CD4-positive, alpha-beta T cell (primary cell): ENCODE results near the gene DYSF. TPM values are rescaled to one million over a fixed set of nuclear protein-coding genes. Genes with fewer than 3 reads are reported as not detected.

Experiments
- ATAC-seq: fragments of 200-7000 bp; cut with Tn5 transposase; one replicate; pipeline ENCODE4 v1.10.0; 2022; ENCODE audit warnings: mild to moderate bottlenecking; ENCODE audit not compliant: poor library complexity
- CTCF ChIA-PET: fragments of 350-600 bp; sonication (Branson Sonifier 250); formaldehyde crosslinking; loops from one replicate; lab custom pipeline; 2021; ENCODE audit warnings: antibody characterized with exemption, inconsistent platforms; lab: Charles Lee
- POLR2A ChIA-PET: fragments of 350-600 bp; sonication (Branson Sonifier 250); formaldehyde crosslinking; loops from one replicate; lab custom pipeline; 2021; ENCODE audit warnings: antibody characterized with exemption, inconsistent platforms; lab: Charles Lee
- DNase-seq, 14 experiments: peaks; one replicate each; pipeline ENCODE4 v3.0.0-alpha.2; 2013 to 2020; ENCODE audit warnings: mixed read lengths in 2 of 14
- H3K27ac ChIP-seq, 2 donors: one replicate each; pipeline versions ENCODE4 v1.5.1 to v1.7.0; 2013; ENCODE audit warnings: low read length in 2 of 2, low read depth in 1 of 2, mild to moderate bottlenecking in 1 of 2
- H3K27me3 ChIP-seq, 2 experiments: 1 replicate in 1 of 2; 2 replicates in 1 of 2; pipeline versions ENCODE4 v1.6.1 to v1.7.0; 2013; ENCODE audit warnings: low read length in 2 of 2, control low read depth in 1 of 2, mild to moderate bottlenecking in 1 of 2, moderate library complexity in 1 of 2; ENCODE audit not compliant: insufficient read depth in 2 of 2, control insufficient read depth in 1 of 2
- H3K36me3 ChIP-seq: one replicate; pipeline ENCODE4 v1.6.1; 2013; ENCODE audit warnings: low read length, control low read depth; ENCODE audit not compliant: insufficient read depth
- H3K4me1 ChIP-seq: one replicate; pipeline ENCODE4 v1.6.1; 2013; ENCODE audit warnings: low read length, control low read depth; ENCODE audit not compliant: insufficient read depth
- H3K4me3 ChIP-seq: one replicate; pipeline ENCODE4 v1.5.1; 2013; ENCODE audit warnings: mild to moderate bottlenecking, low read length, moderate library complexity
- H3K9me3 ChIP-seq, 2 experiments: 1 replicate in 1 of 2; 2 replicates in 1 of 2; pipeline versions ENCODE4 v1.6.1 to v1.7.0; 2013; ENCODE audit warnings: low read length in 2 of 2, mild to moderate bottlenecking in 2 of 2, control low read depth in 1 of 2, moderate library complexity in 1 of 2; ENCODE audit not compliant: control insufficient read depth in 1 of 2, insufficient read depth in 1 of 2
- H3K27ac Mint-ChIP-seq: one replicate; pipeline ENCODE4 v1.8.0; 2020; ENCODE audit warnings: mixed read lengths
- H3K27me3 Mint-ChIP-seq: one replicate; pipeline ENCODE4 v1.8.0; 2021; ENCODE audit warnings: mixed read lengths
- H3K36me3 Mint-ChIP-seq: one replicate; pipeline ENCODE4 v1.8.0; 2021; ENCODE audit warnings: low read depth, mixed read lengths
- H3K4me1 Mint-ChIP-seq: one replicate; pipeline ENCODE4 v1.8.0; 2021; ENCODE audit warnings: low read depth, mixed read lengths
- H3K4me3 Mint-ChIP-seq: one replicate; pipeline ENCODE4 v1.8.0; 2020; ENCODE audit warnings: mild to moderate bottlenecking, mixed read lengths
- H3K9me3 Mint-ChIP-seq: one replicate; pipeline ENCODE4 v1.8.0; 2020; ENCODE audit warnings: mixed read lengths
- CTCF ChIP-seq: fragments of 200-600 bp; IDR thresholded peaks from one replicate; pipeline ENCODE4 v1.8.0; 2022; ENCODE audit warnings: antibody characterized with exemption, mild to moderate bottlenecking
- intact Hi-C, 2 experiments: fragments of 100-400 bp; cut with DNase I in 1 of 2; cut with micrococcal nuclease in 1 of 2; formaldehyde crosslinking; loops; one replicate each; pipeline versions ENCODE4 v1.15.1 to v1.9.0; 2023 to 2025; cut with DNase I, micrococcal nuclease
- total RNA-seq, 174 experiments: library from RNA in 2 of 174; stranded (reverse) in 2 of 174; gene quantifications; one replicate each; pipeline ENCODE4 v1.2.3 and lab custom pipeline; 2021 to 2026

DYSF gene
- total RNA-seq, 2 experiments from 2014 or later, result 0.27 to 0.31 TPM

- no peak for TF ChIP-seq CTCF
- Mint-ChIP-seq H3K27me3 (peaks cover 20% of the 10 kb centered on the region), H3K4me3 (no peak overlapping the region), H3K36me3 (no peaks in the 10 kb centered on the region), H3K4me1 (no peaks in the 10 kb centered on the region), H3K27ac (no peak overlapping the region), H3K9me3 (no peaks in the 10 kb centered on the region)
- ChIA-PET POLR2A (no interaction called here), CTCF (no interaction called here)
- Histone ChIP-seq H3K9me3 (no peaks in the 10 kb centered on the region), H3K27ac (no peak overlapping the region), H3K4me1 (no peaks in the 10 kb centered on the region), H3K36me3 (no peaks in the 10 kb centered on the region), H3K4me3 (no peak overlapping the region), H3K27me3 (no peaks in the 10 kb centered on the region)
- ATAC-seq (no peak), DNase-seq (peak in 1 of 14 experiments; percentile 14)
- intact Hi-C loops, result no loop called here
These were observed 257.2 kb downstream of the DYSF start for GRCh38 chr2:71710367-71711132.

GRCh38 chr2:71711133-71711855 is 257.9 kb downstream of the DYSF start:
- no peaks in the 10 kb centered on the region for H3K36me3 Mint-ChIP-seq
- Histone ChIP-seq H3K27me3 (no peaks in the 10 kb centered on the region), H3K36me3 (no peaks in the 10 kb centered on the region), H3K4me3 (no peak overlapping the region), H3K27ac (no peak overlapping the region), H3K4me1 (no peaks in the 10 kb centered on the region), H3K9me3 (no peaks in the 10 kb centered on the region)
- TF ChIP-seq CTCF, result no peak
- H3K27ac Mint-ChIP-seq, result no peak overlapping the region
- intact Hi-C loops, result no loop called here
- ChIA-PET CTCF (no interaction called here), POLR2A (no interaction called here)
- DNase-seq (peak in 1 of 14 experiments; percentile 31), ATAC-seq (no peak)
- H3K9me3 Mint-ChIP-seq, result no peaks in the 10 kb centered on the region
- peaks cover 20% of the 10 kb centered on the region for H3K27me3 Mint-ChIP-seq
- no peak overlapping the region for H3K4me3 Mint-ChIP-seq
- no peaks in the 10 kb centered on the region for H3K4me1 Mint-ChIP-seq

DNA sequence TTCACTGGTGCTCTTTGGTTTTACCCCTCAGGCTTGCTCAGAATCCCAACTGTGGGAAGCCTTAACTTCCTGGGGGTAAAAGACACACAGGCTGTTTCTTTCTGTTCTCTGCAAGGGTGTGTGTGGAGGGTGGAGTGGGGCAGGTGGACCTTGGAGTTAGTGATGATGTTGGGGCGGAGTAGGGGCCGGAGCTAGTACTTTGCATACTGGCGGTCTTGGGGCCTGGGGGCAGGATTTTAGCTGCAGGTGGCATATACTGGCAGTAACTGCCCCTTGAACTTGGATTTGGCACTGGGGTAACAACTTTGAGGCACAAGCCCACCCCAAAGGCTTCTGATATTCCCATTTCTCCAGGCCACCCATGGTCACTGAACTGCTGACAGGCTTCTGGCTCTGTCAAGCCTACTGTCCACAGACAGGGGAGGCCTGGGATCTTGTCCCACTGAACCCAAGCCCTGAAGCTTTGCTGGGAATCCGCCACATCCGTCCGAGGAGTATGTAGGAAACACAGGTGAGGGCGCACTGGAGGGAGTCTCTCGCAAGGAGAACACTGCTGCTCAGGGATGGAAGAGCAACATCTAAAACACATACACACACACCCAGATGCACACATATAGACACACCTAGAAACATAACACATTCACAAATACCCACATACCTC is 258.9 kb downstream of the DYSF start:
- Mint-ChIP-seq H3K36me3 (no peaks in the 10 kb centered on the region), H3K4me3 (no peak overlapping the region), H3K27me3 (peaks cover 20% of the 10 kb centered on the region), H3K9me3 (no peaks in the 10 kb centered on the region), H3K4me1 (no peaks in the 10 kb centered on the region), H3K27ac (no peak overlapping the region)
- TF ChIP-seq CTCF, result no peak
- no peaks in the 10 kb centered on the region for H3K9me3 ChIP-seq
- intact Hi-C loops, result no loop called here
- ATAC-seq (no peak), DNase-seq (peak in 1 of 14 experiments; percentile 12)
- H3K27ac ChIP-seq, result no peak overlapping the region
- POLR2A ChIA-PET, result no interaction called here
- CTCF ChIA-PET, result no interaction called here
- H3K4me1 ChIP-seq, result no peaks in the 10 kb centered on the region
- H3K36me3 ChIP-seq, result no peaks in the 10 kb centered on the region
- H3K4me3 ChIP-seq, result no peak overlapping the region
- H3K27me3 ChIP-seq, result no peaks in the 10 kb centered on the region
